A549 (cell line): Measurements from ENCODE around the gene CAMSAP1. TPM values are rescaled to one million over a fixed set of nuclear protein-coding genes. Genes with fewer than 3 reads are reported as not detected.
"Not testable (repeated sequence)": the region's sequence is repeated elsewhere in the genome, so short reads cannot be mapped to it uniquely, and the experiment has no call there.

Experiments used
- ATAC-seq, 2 experiments: fragments of 200-7000 bp in 1 of 2; fragments of >200 bp in 1 of 2; cut with Nextera tagmentation in 1 of 2; cut with Tn5 transposase in 1 of 2; 3 replicates each; pipeline versions ENCODE4 v1.8.0 to v1.9.1; 2018 to 2020; ENCODE audit warnings: mild to moderate bottlenecking in 1 of 2, moderate library complexity in 1 of 2
- CTCF ChIA-PET: fragments of 300-600 bp; sonication (Branson Sonifier 250); formaldehyde crosslinking; extraction: SDS; loops from one replicate; lab custom pipeline; 2021; ENCODE audit warnings: antibody characterized with exemption, inconsistent platforms; lab: Yijun Ruan, JAX
- POLR2A ChIA-PET: fragments of 350-600 bp; formaldehyde crosslinking; extraction: SDS; loops from one replicate; lab custom pipeline; 2021; ENCODE audit warnings: antibody characterized with exemption, inconsistent platforms; lab: Yijun Ruan, JAX
- DNase-seq, 2 experiments: peaks; one replicate each; pipeline versions ENCODE4 v3.0.0 to v3.0.0-alpha.2; 2011 to 2016; ENCODE audit warnings: low read depth in 1 of 2, low spot score in 1 of 2
- FAIRE-seq: peaks from 2 replicates; lab custom pipeline; 2011; peaks lifted over from hg19 to GRCh38; lab: Jason Lieb, UNC
- H3K27ac ChIP-seq, 2 experiments: fragments of >200 bp; sonication (Bioruptor Twin); formaldehyde crosslinking; 3 replicates each; pipeline ENCODE4 v1.5.1; 2016 to 2017
- H3K4me1 ChIP-seq: fragments of >200 bp; sonication (Bioruptor Twin); formaldehyde crosslinking; 3 replicates; pipeline ENCODE4 v1.6.1; 2016
- H3K4me2 ChIP-seq: fragments of >200 bp; sonication (Bioruptor Twin); formaldehyde crosslinking; 3 replicates; pipeline ENCODE4 v1.6.1; 2016
- H3K4me3 ChIP-seq: fragments of >200 bp; sonication (Bioruptor Twin); formaldehyde crosslinking; 3 replicates; pipeline ENCODE4 v1.5.1; 2016
- H3K9me3 ChIP-seq: fragments of >200 bp; sonication (Bioruptor Twin); formaldehyde crosslinking; 3 replicates; pipeline ENCODE4 v1.6.1; 2016
- BCL3 ChIP-seq: fragments of >200 bp; sonication (Bioruptor Twin); formaldehyde crosslinking; IDR thresholded peaks from 3 replicates; pipeline ENCODE4 v1.6.1; 2016
- CEBPB ChIP-seq, 2 experiments: fragments of >200 bp in 1 of 2; sonication (Bioruptor Twin) in 1 of 2; formaldehyde crosslinking in 1 of 2; IDR thresholded peaks; 2 replicates each; pipeline ENCODE4 v1.6.1; 2012 to 2016
- CHD2 ChIP-seq: fragments of 150-350 bp; IDR thresholded peaks from 2 replicates; pipeline ENCODE4 v1.6.1; 2014; ENCODE audit warnings: low read length; ENCODE audit not compliant: partially characterized antibody
- CHD4 ChIP-seq: fragments of 200-600 bp; sonication (generic); IDR thresholded peaks from 2 replicates; pipeline ENCODE4 v1.6.1; 2016; ENCODE audit warnings: antibody characterized with exemption, mild to moderate bottlenecking, borderline replicate concordance
- ELK1 ChIP-seq: fragments of 150-350 bp; IDR thresholded peaks from 2 replicates; pipeline ENCODE4 v1.6.1; 2014; ENCODE audit warnings: low read depth, mild to moderate bottlenecking, low read length
- EP300 ChIP-seq, 2 experiments: fragments of >200 bp; sonication (Bioruptor Twin); formaldehyde crosslinking; IDR thresholded peaks; 2 replicates in 1 of 2; 3 replicates in 1 of 2; pipeline ENCODE4 v1.6.1; 2016 to 2017
- ESRRA ChIP-seq: fragments of 150-350 bp; IDR thresholded peaks from 2 replicates; pipeline ENCODE4 v1.6.1; 2014; ENCODE audit warnings: mild to moderate bottlenecking, low read length, borderline replicate concordance
- FOSB ChIP-seq: fragments of 250-450 bp; sonication (Bioruptor Pico); IDR thresholded peaks from 2 replicates; pipeline ENCODE4 v1.5.0; 2020; ENCODE audit warnings: mild to moderate bottlenecking, moderate library complexity
- GATA3 ChIP-seq: IDR thresholded peaks from 2 replicates; pipeline ENCODE4 v1.6.1; 2012; ENCODE audit warnings: borderline replicate concordance
- HEYL ChIP-seq: fragments of 250-450 bp; sonication (Bioruptor Pico); IDR thresholded peaks from 2 replicates; pipeline ENCODE4 v1.8.0; 2021; ENCODE audit warnings: mild to moderate bottlenecking, moderate library complexity
- HOXA7 ChIP-seq: fragments of 250-450 bp; sonication (Bioruptor Pico); IDR thresholded peaks from 2 replicates; pipeline ENCODE4 v1.5.0; 2020; ENCODE audit warnings: mild to moderate bottlenecking, moderate library complexity
- KDM1A ChIP-seq: fragments of 200-600 bp; sonication (generic); IDR thresholded peaks from 2 replicates; pipeline ENCODE4 v1.6.1; 2016; ENCODE audit warnings: low read depth, mild to moderate bottlenecking
- KDM5A ChIP-seq: fragments of 200-600 bp; sonication (generic); IDR thresholded peaks from 2 replicates; pipeline ENCODE4 v1.6.1; 2016; ENCODE audit warnings: antibody characterized with exemption, mild to moderate bottlenecking
- MAFK ChIP-seq: fragments of 450-650 bp; IDR thresholded peaks from 2 replicates; pipeline ENCODE4 v1.6.1; 2014; ENCODE audit not compliant: partially characterized antibody
- POLR2AphosphoS2 ChIP-seq: conservative IDR thresholded peaks from 2 replicates; pipeline ENCODE4 v1.6.1; 2012; ENCODE audit warnings: low read length, improper control_type of control experiment, inconsistent platforms
- RCOR1 ChIP-seq: fragments of 150-350 bp; IDR thresholded peaks from 2 replicates; pipeline ENCODE4 v1.6.1; 2014; ENCODE audit warnings: antibody characterized with exemption, low read length, low read depth
- RFX5 ChIP-seq: fragments of 450-650 bp; IDR thresholded peaks from 2 replicates; pipeline ENCODE4 v1.7.1; 2014; ENCODE audit warnings: antibody characterized with exemption, mild to moderate bottlenecking, moderate library complexity
- SREBF2 ChIP-seq: fragments of 450-650 bp; IDR thresholded peaks from 2 replicates; pipeline ENCODE4 v1.6.1; 2014; ENCODE audit warnings: mild to moderate bottlenecking, moderate library complexity
- ZFP36 ChIP-seq: fragments of 450-650 bp; IDR thresholded peaks from 2 replicates; pipeline ENCODE4 v1.6.1; 2014; ENCODE audit warnings: borderline replicate concordance; ENCODE audit not compliant: partially characterized antibody
- ZSCAN20 ChIP-seq: fragments of 250-450 bp; sonication (Bioruptor Pico); IDR thresholded peaks from 2 replicates; pipeline ENCODE4 v1.8.0; 2022; ENCODE audit warnings: mild to moderate bottlenecking, moderate library complexity
- WGBS: methylation state at CpG from one replicate; pipeline ENCODE4 v1.1.6; 2017; ENCODE audit errors: missing lambda C conversion rate; 5-methylcytosine and 5-hydroxymethylcytosine counted together
- polyA plus RNA-seq, 4 experiments: library from polyadenylated mRNA; depleted of rRNA in 3 of 4; stranded (reverse); fragments of >200 nt; fragmentation: RNase III in 1 of 4; extraction: RNeasy Plus Mini Kit Qiagen cat#74134 plus additional on column Dnase treatment in 1 of 4; gene quantifications; 2 replicates in 3 of 4; 3 replicates in 1 of 4; pipeline ENCODE4 v1.2.3, GENCODE V29; 2011 to 2017
- TF ChIP-seq, protein P1 (sequence below): IDR thresholded peaks from 2 replicates; pipeline ENCODE4 v1.6.1; 2012
- TF ChIP-seq, protein P2 (sequence below): IDR thresholded peaks from 2 replicates; pipeline ENCODE4 v1.6.1; 2012
- TF ChIP-seq, protein P3 (sequence below): fragments of 250-450 bp; sonication (Bioruptor Pico); IDR thresholded peaks from 2 replicates; pipeline ENCODE4 v1.5.0; 2020; ENCODE audit warnings: low read depth, mild to moderate bottlenecking, moderate library complexity
- TF ChIP-seq, protein P4 (sequence below): fragments of 450-650 bp; IDR thresholded peaks from 2 replicates; pipeline ENCODE4 v1.6.1; 2014; ENCODE audit warnings: antibody characterized with exemption

CAMSAP1 gene
- polyA plus RNA-seq, 2 of the 4 experiments (the other 2 are of a cell fraction): 8.6 to 15.0 TPM

- H3K4me3 ChIP-seq: no peak overlapping the region
- ATAC-seq (no peak), FAIRE-seq (no peak), DNase-seq (no peak)
- ChIA-PET POLR2A (no interaction called here), CTCF (interaction anchor here (1.0 to 2.2 kb wide), 3 partner anchors 14 to 176 kb away, joined by 4 to 9 read pairs (median 6); no protein-coding TSS in a partner anchor)
- H3K4me2 ChIP-seq: no peak overlapping the region
- TF ChIP-seq, protein P1, sequence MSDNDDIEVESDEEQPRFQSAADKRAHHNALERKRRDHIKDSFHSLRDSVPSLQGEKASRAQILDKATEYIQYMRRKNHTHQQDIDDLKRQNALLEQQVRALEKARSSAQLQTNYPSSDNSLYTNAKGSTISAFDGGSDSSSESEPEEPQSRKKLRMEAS: no peak
- TF ChIP-seq ZFP36: no peak
- TF ChIP-seq, protein P2, sequence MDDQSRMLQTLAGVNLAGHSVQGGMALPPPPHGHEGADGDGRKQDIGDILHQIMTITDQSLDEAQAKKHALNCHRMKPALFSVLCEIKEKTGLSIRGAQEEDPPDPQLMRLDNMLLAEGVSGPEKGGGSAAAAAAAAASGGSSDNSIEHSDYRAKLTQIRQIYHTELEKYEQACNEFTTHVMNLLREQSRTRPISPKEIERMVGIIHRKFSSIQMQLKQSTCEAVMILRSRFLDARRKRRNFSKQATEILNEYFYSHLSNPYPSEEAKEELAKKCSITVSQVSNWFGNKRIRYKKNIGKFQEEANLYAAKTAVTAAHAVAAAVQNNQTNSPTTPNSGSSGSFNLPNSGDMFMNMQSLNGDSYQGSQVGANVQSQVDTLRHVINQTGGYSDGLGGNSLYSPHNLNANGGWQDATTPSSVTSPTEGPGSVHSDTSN: no peak
- no peak for TF ChIP-seq ELK1
- TF ChIP-seq KDM1A: no peak
- TF ChIP-seq, protein P3, sequence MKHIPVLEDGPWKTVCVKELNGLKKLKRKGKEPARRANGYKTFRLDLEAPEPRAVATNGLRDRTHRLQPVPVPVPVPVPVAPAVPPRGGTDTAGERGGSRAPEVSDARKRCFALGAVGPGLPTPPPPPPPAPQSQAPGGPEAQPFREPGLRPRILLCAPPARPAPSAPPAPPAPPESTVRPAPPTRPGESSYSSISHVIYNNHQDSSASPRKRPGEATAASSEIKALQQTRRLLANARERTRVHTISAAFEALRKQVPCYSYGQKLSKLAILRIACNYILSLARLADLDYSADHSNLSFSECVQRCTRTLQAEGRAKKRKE: no peak
- no peak for TF ChIP-seq RCOR1
- TF ChIP-seq, protein P4, sequence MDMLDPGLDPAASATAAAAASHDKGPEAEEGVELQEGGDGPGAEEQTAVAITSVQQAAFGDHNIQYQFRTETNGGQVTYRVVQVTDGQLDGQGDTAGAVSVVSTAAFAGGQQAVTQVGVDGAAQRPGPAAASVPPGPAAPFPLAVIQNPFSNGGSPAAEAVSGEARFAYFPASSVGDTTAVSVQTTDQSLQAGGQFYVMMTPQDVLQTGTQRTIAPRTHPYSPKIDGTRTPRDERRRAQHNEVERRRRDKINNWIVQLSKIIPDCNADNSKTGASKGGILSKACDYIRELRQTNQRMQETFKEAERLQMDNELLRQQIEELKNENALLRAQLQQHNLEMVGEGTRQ: no peak
- no peak for TF ChIP-seq GATA3
- no peak for TF ChIP-seq SREBF2
- no peak for TF ChIP-seq POLR2AphosphoS2
- no peak for TF ChIP-seq EP300 (IDR thresholded peaks at IDR 0.05)
- TF ChIP-seq CHD4: no peak
- no peak for TF ChIP-seq HOXA7
- TF ChIP-seq BCL3: no peak
- no peak for TF ChIP-seq HEYL
- TF ChIP-seq CHD2: no peak
- TF ChIP-seq KDM5A: no peak
- no peak for TF ChIP-seq FOSB (CRISPR knock-in tag)
- TF ChIP-seq ZSCAN20 (CRISPR knock-in tag): no peak
- WGBS: 89% methylated on average over 17 of the region's 18 CpGs
- no peaks in the 10 kb centered on the region for H3K4me1 ChIP-seq
- no peaks in the 10 kb centered on the region for H3K9me3 ChIP-seq
- H3K27ac ChIP-seq: no peak overlapping the region
Observed at GRCh38 chr9:135945969-135946368, 38.6 kb upstream of the CAMSAP1 start.

- no peaks in the 10 kb centered on the region for H3K4me1 ChIP-seq
- no peak overlapping the region for H3K27ac ChIP-seq
- FAIRE-seq: no peak
- H3K4me3 ChIP-seq: no peak overlapping the region
- no peak overlapping the region for H3K4me2 ChIP-seq
- WGBS: 89% methylated on average over 32 of the region's 36 CpGs
- CTCF ChIA-PET: interaction anchor here (1.2 to 4.8 kb wide), 4 partner anchors 10 to 178 kb away, joined by 3 to 17 read pairs (median 4); no protein-coding TSS in a partner anchor
- H3K9me3 ChIP-seq: no peaks in the 10 kb centered on the region
- no peak for DNase-seq
- POLR2A ChIA-PET: no interaction called here
- no peak for ATAC-seq
- no peak for TF ChIP-seq CEBPB (IDR thresholded peaks at IDR 0.05)
- no peak for TF ChIP-seq RFX5
- TF ChIP-seq MAFK: no peak
- TF ChIP-seq ESRRA: no peak
- TF ChIP-seq CHD2: no peak
Observed at GRCh38 chr9:135944444-135945252, 37.3 kb upstream of the CAMSAP1 start.

DNA sequence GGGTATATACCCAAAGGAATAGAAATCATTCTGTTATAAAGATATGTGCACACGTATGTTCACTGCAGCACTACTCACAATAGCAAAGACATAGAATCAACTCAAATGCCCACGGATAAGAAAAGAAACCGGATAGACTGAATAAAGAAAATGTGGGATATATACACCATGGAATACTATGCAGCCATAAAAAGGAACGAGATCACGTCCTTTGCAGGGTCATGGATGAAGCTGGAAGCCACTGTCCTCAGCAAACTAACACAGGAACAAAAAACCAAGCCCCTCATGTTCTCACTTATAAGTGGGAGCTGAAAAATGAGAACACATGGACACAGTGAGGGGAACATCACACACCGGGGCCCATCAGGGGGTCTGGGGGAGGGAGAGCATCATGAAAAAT, 36.3 kb upstream of the CAMSAP1 start:
- H3K27ac ChIP-seq, POLR2A ChIA-PET, ATAC-seq, H3K9me3 ChIP-seq, H3K4me2 ChIP-seq, H3K4me1 ChIP-seq, H3K4me3 ChIP-seq, FAIRE-seq, DNase-seq: not testable (repeated sequence)
- 88% methylated on average over 6 of the region's 6 CpGs for WGBS
- CTCF ChIA-PET: interaction anchor here (1.3 to 4.8 kb wide), 3 partner anchors 8 to 24 kb away, joined by 3 to 17 read pairs (median 5); no protein-coding TSS in a partner anchor
